ENCODE data around the gene SIL1.

SIL1 gene

GRCh38 chr5:139103762-139104161, 94.4 kb downstream of the SIL1 start:
- H3K27me3 ChIP-seq, result no peaks in the 10 kb centered on the region
- H3K9me3 ChIP-seq, result no peaks in the 10 kb centered on the region
- TF ChIP-seq CTCF (IDR thresholded peaks at IDR 0.05), result no peak
- H3K36me3 ChIP-seq, result no peaks in the 10 kb centered on the region
- no peak overlapping the region for H3K4me3 ChIP-seq (ENCODE audit: low read depth in 1 of 2, low read length in 1 of 2)
- no peak overlapping the region for H3K27ac ChIP-seq
- H3K4me1 ChIP-seq (ENCODE audit: control insufficient read depth in 1 of 2, insufficient read depth in 1 of 2, low read depth in 1 of 2, low read length in 1 of 2), result no peaks in the 10 kb centered on the region

GRCh38 chr5:139100825-139101224, 97.3 kb downstream of the SIL1 start:
- no peak for TF ChIP-seq CTCF (IDR thresholded peaks at IDR 0.05)
- Histone ChIP-seq H3K36me3 (no peaks in the 10 kb centered on the region), H3K4me1 (ENCODE audit: control insufficient read depth in 1 of 2, insufficient read depth in 1 of 2, low read depth in 1 of 2, low read length in 1 of 2) (no peaks in the 10 kb centered on the region), H3K4me3 (ENCODE audit: low read depth in 1 of 2, low read length in 1 of 2) (no peak overlapping the region), H3K9me3 (no peaks in the 10 kb centered on the region), H3K27me3 (no peaks in the 10 kb centered on the region), H3K27ac (no peak overlapping the region)

GRCh38 chr5:139094154-139095131, 103.7 kb downstream of the SIL1 start:
- Histone ChIP-seq H3K4me3 (ENCODE audit: low read depth in 1 of 2, low read length in 1 of 2) (no peak overlapping the region), H3K27ac (no peak overlapping the region), H3K27me3 (no peaks in the 10 kb centered on the region), H3K36me3 (no peaks in the 10 kb centered on the region), H3K4me1 (ENCODE audit: control insufficient read depth in 1 of 2, insufficient read depth in 1 of 2, low read depth in 1 of 2, low read length in 1 of 2) (no peaks in the 10 kb centered on the region), H3K9me3 (no peaks in the 10 kb centered on the region)
- TF ChIP-seq CTCF (IDR thresholded peaks at IDR 0.05), result no peak

- Histone ChIP-seq H3K9me3 (no peaks in the 10 kb centered on the region), H3K4me3 (ENCODE audit: low read depth in 1 of 2, low read length in 1 of 2) (no peak overlapping the region), H3K4me1 (ENCODE audit: control insufficient read depth in 1 of 2, insufficient read depth in 1 of 2, low read depth in 1 of 2, low read length in 1 of 2) (no peaks in the 10 kb centered on the region), H3K27ac (no peak overlapping the region), H3K27me3 (no peaks in the 10 kb centered on the region), H3K36me3 (no peaks in the 10 kb centered on the region)
- TF ChIP-seq CTCF (IDR thresholded peaks at IDR 0.05), result no peak
Measured at GRCh38 chr5:139092741-139093343, 105.3 kb downstream of the SIL1 start.

GRCh38 chr5:139091439-139092156, 106.6 kb downstream of the SIL1 start:
- Histone ChIP-seq H3K4me1 (ENCODE audit: control insufficient read depth in 1 of 2, insufficient read depth in 1 of 2, low read depth in 1 of 2, low read length in 1 of 2) (no peaks in the 10 kb centered on the region), H3K27ac (no peak overlapping the region), H3K9me3 (no peaks in the 10 kb centered on the region), H3K27me3 (no peaks in the 10 kb centered on the region), H3K4me3 (ENCODE audit: low read depth in 1 of 2, low read length in 1 of 2) (no peak overlapping the region), H3K36me3 (no peaks in the 10 kb centered on the region)
- no peak for TF ChIP-seq CTCF (IDR thresholded peaks at IDR 0.05)

All from neutrophil (primary cell).